ENCODE measurements around the gene TBC1D9. TPM values are rescaled to one million over a fixed set of nuclear protein-coding genes. Genes with fewer than 3 reads are reported as not detected.

Gene TBC1D9
- total RNA-seq, 1 experiment from 2014 or later = 9.5 TPM

- TF ChIP-seq, protein P1, sequence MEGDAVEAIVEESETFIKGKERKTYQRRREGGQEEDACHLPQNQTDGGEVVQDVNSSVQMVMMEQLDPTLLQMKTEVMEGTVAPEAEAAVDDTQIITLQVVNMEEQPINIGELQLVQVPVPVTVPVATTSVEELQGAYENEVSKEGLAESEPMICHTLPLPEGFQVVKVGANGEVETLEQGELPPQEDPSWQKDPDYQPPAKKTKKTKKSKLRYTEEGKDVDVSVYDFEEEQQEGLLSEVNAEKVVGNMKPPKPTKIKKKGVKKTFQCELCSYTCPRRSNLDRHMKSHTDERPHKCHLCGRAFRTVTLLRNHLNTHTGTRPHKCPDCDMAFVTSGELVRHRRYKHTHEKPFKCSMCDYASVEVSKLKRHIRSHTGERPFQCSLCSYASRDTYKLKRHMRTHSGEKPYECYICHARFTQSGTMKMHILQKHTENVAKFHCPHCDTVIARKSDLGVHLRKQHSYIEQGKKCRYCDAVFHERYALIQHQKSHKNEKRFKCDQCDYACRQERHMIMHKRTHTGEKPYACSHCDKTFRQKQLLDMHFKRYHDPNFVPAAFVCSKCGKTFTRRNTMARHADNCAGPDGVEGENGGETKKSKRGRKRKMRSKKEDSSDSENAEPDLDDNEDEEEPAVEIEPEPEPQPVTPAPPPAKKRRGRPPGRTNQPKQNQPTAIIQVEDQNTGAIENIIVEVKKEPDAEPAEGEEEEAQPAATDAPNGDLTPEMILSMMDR (IDR thresholded peaks at IDR 0.05 in 2 of 3, conservative IDR thresholded peaks at IDR 0.05 in 1 of 3; ENCODE audit: borderline replicate concordance in 1 of 3, insufficient read depth in 1 of 3, low read depth in 2 of 3, low read length in 2 of 3) = no peak
- TF ChIP-seq CEBPB (IDR thresholded peaks at IDR 0.05; ENCODE audit: low read depth) = no peak
These were observed 3.7 kb downstream of the TBC1D9 start (continued) for GRCh38 chr4:140752291-140753068.

- Histone ChIP-seq H3K27me3 (ENCODE audit: insufficient read depth, low read length) (no peaks in the 10 kb centered on the region), H3K9me3 (ENCODE audit: control insufficient read depth in 1 of 2, insufficient read depth in 1 of 2, low read depth in 1 of 2, low read length in 2 of 2) (no peaks in the 10 kb centered on the region), H3K36me3 (ENCODE audit: control insufficient read depth in 1 of 2, insufficient read depth in 2 of 2, low read length in 2 of 2) (no peaks in the 10 kb centered on the region), H3K4me1 (ENCODE audit: control insufficient read depth in 1 of 2, insufficient read depth in 2 of 2, low read length in 2 of 2) (peaks cover 0 to 8% of the 10 kb centered on the region in 2 experiments; a peak in 3 of 4 replicates), H3K9me2 (ENCODE audit: insufficient read depth) (no peaks in the 10 kb centered on the region), H3K9ac (ENCODE audit: low read length) (no peak overlapping the region), H2AFZ (ENCODE audit: low read depth, low read length, poor library complexity, severe bottlenecking) (no peak overlapping the region), H3K4me3 (replicated peaks in 1 of 2; ENCODE audit: low read depth in 1 of 2, low read length in 2 of 2) (no peak overlapping the region), H4K20me1 (ENCODE audit: insufficient read depth) (no peaks in the 10 kb centered on the region), H3K27ac (ENCODE audit: low read depth, low read length) (no peak overlapping the region), H3K4me2 (ENCODE audit: low read length) (no peak overlapping the region), H3K79me2 (ENCODE audit: insufficient read depth, low read length) (no peaks in the 10 kb centered on the region; the same call in none of the 2 replicates)
- DNase-seq (ENCODE audit: low read depth, low spot score) (no peak), ATAC-seq (no peak)
- intact Hi-C loops (cut with micrococcal nuclease) = no loop called here
- ChIA-PET CTCF (no interaction called here), POLR2A (no interaction called here), RAD21 (ENCODE audit: low non-redundant PET in 1 of 2, low total read pairs in 2 of 2, uncharacterized antibody in 2 of 2, unreplicated experiment in 2 of 2) (no interaction called here)
- BruUV-seq (replicated peaks) = no TSS peak
- TF ChIP-seq SIN3A (IDR thresholded peaks at IDR 0.05; ENCODE audit: low read depth) = no peak
- no peak for TF ChIP-seq CEBPB (IDR thresholded peaks at IDR 0.05; ENCODE audit: low read depth)
- TF ChIP-seq EGR1 (IDR thresholded peaks at IDR 0.05; ENCODE audit: low read depth) = no peak
- TF ChIP-seq, protein P2, sequence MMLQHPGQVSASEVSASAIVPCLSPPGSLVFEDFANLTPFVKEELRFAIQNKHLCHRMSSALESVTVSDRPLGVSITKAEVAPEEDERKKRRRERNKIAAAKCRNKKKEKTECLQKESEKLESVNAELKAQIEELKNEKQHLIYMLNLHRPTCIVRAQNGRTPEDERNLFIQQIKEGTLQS (IDR thresholded peaks at IDR 0.05) = no peak
- TF ChIP-seq POLR2A (IDR thresholded peaks at IDR 0.05; ENCODE audit: borderline replicate concordance, extremely low read depth, insufficient read depth, insufficient read length) = no peak
- TF ChIP-seq SRF (IDR thresholded peaks at IDR 0.05; ENCODE audit: low read depth) = no peak
- no peak for TF ChIP-seq ZFX (IDR thresholded peaks at IDR 0.05)
- TF ChIP-seq EZH2 (IDR thresholded peaks at IDR 0.05) = no peak
- TF ChIP-seq YY1 (IDR thresholded peaks at IDR 0.05; ENCODE audit: extremely low read depth, insufficient replicate concordance, low read depth, low read length) = no peak
- no peak for TF ChIP-seq FOSL1 (IDR thresholded peaks at IDR 0.05; ENCODE audit: low read depth)
- no peak for TF ChIP-seq MAX (IDR thresholded peaks at IDR 0.05)
- no peak for TF ChIP-seq RAD21 (IDR thresholded peaks at IDR 0.05; ENCODE audit: low read depth)
- TF ChIP-seq TCF7L2 (IDR thresholded peaks at IDR 0.05; ENCODE audit: borderline replicate concordance, extremely low read depth, insufficient read depth, insufficient read length) = no peak
- TF ChIP-seq, protein P3, sequence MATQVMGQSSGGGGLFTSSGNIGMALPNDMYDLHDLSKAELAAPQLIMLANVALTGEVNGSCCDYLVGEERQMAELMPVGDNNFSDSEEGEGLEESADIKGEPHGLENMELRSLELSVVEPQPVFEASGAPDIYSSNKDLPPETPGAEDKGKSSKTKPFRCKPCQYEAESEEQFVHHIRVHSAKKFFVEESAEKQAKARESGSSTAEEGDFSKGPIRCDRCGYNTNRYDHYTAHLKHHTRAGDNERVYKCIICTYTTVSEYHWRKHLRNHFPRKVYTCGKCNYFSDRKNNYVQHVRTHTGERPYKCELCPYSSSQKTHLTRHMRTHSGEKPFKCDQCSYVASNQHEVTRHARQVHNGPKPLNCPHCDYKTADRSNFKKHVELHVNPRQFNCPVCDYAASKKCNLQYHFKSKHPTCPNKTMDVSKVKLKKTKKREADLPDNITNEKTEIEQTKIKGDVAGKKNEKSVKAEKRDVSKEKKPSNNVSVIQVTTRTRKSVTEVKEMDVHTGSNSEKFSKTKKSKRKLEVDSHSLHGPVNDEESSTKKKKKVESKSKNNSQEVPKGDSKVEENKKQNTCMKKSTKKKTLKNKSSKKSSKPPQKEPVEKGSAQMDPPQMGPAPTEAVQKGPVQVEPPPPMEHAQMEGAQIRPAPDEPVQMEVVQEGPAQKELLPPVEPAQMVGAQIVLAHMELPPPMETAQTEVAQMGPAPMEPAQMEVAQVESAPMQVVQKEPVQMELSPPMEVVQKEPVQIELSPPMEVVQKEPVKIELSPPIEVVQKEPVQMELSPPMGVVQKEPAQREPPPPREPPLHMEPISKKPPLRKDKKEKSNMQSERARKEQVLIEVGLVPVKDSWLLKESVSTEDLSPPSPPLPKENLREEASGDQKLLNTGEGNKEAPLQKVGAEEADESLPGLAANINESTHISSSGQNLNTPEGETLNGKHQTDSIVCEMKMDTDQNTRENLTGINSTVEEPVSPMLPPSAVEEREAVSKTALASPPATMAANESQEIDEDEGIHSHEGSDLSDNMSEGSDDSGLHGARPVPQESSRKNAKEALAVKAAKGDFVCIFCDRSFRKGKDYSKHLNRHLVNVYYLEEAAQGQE (IDR thresholded peaks at IDR 0.05; ENCODE audit: low read depth) = no peak
- TF ChIP-seq, protein P4, sequence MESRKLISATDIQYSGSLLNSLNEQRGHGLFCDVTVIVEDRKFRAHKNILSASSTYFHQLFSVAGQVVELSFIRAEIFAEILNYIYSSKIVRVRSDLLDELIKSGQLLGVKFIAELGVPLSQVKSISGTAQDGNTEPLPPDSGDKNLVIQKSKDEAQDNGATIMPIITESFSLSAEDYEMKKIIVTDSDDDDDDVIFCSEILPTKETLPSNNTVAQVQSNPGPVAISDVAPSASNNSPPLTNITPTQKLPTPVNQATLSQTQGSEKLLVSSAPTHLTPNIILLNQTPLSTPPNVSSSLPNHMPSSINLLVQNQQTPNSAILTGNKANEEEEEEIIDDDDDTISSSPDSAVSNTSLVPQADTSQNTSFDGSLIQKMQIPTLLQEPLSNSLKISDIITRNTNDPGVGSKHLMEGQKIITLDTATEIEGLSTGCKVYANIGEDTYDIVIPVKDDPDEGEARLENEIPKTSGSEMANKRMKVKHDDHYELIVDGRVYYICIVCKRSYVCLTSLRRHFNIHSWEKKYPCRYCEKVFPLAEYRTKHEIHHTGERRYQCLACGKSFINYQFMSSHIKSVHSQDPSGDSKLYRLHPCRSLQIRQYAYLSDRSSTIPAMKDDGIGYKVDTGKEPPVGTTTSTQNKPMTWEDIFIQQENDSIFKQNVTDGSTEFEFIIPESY (IDR thresholded peaks at IDR 0.05; ENCODE audit: extremely low read depth, insufficient replicate concordance, low read length) = no peak
- no peak for TF ChIP-seq JUND (IDR thresholded peaks at IDR 0.05)
- no peak for TF ChIP-seq SP1 (IDR thresholded peaks at IDR 0.05; ENCODE audit: low read depth)
These were observed 5.7 kb downstream of the TBC1D9 start for GRCh38 chr4:140750470-140750869.
